Measurements from ENCODE around the gene PPM1B.
A peak's percentile ranks its signal among the peaks of the same experiment; 100 is the strongest.
"Not testable (repeated sequence)": the region's sequence is repeated elsewhere in the genome, so short reads cannot be mapped to it uniquely, and the experiment has no call there.

PPM1B gene

DNA sequence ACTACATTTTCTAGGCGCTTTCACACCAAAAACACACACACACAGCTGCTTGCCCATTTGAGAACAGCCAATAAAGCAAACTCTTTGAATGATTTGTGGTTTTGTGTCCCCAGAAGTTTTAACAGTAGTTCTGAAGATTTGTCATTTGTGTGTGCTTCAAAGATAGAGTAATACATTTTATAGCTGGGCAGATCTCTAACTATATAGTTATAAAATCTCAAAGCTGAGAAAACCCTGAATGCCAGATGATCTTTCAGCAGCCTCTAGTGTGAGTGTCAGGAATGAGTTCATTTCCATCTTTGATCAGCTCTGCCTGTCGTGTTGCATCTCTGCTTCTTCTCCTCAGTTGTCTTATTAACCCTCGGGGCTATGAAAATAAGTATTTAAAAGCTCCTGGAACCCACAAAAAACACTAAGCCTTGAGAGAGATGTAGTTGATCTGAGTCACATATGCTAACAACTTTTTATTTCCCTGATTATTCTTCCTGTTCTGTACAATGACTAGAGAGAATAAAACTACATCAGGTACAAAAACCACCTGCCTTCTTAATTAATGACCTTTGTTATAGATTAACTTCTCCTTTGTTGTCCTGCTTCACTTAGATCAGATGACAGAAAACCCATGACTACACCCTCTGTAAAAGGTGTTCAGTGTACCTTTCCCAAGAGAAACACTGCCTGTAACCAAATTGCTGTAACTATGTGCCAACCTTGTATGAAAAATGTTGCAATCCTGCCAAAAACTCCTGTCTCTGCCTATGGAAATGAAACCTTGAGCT, 76.6 kb downstream of the PPM1B start:
- Histone ChIP-seq H3K27ac (peak overlapping the region; percentile 67), H3K36me3 (no peaks in the 10 kb centered on the region), H3K9me3 (no peaks in the 10 kb centered on the region), H3K4me1 (ENCODE audit: control insufficient read depth in 1 of 2, insufficient read depth in 1 of 2, low read depth in 1 of 2, low read length in 1 of 2) (peaks cover 42 to 46% of the 10 kb centered on the region in 2 experiments), H3K4me3 (ENCODE audit: low read depth in 1 of 2, low read length in 1 of 2) (no peak overlapping the region), H3K27me3 (no peaks in the 10 kb centered on the region)
- TF ChIP-seq, protein P1, sequence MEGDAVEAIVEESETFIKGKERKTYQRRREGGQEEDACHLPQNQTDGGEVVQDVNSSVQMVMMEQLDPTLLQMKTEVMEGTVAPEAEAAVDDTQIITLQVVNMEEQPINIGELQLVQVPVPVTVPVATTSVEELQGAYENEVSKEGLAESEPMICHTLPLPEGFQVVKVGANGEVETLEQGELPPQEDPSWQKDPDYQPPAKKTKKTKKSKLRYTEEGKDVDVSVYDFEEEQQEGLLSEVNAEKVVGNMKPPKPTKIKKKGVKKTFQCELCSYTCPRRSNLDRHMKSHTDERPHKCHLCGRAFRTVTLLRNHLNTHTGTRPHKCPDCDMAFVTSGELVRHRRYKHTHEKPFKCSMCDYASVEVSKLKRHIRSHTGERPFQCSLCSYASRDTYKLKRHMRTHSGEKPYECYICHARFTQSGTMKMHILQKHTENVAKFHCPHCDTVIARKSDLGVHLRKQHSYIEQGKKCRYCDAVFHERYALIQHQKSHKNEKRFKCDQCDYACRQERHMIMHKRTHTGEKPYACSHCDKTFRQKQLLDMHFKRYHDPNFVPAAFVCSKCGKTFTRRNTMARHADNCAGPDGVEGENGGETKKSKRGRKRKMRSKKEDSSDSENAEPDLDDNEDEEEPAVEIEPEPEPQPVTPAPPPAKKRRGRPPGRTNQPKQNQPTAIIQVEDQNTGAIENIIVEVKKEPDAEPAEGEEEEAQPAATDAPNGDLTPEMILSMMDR (IDR thresholded peaks at IDR 0.05): no peak

DNA sequence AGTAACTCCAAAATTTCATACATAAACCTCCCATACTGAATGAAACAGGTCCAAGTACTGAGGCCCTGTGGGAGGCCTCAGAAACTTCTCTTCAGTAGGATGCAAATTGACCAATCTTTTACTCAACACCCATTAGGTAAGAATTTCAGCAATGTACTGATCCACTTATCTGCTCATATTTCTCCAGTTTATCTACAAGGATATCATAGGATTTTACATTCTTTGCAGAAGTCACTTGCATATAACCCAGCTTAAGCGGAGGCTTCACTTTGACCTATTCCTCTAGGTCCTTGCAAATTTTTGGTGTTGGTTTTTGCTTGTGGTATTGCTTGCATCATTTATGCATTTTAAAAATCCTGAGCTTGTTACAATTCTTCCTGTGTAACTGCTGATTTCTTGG, 77.8 kb downstream of the PPM1B start:
- Histone ChIP-seq H3K9me3 (no peaks in the 10 kb centered on the region), H3K27ac (peak overlapping the region; percentile 67), H3K4me1 (ENCODE audit: control insufficient read depth in 1 of 2, insufficient read depth in 1 of 2, low read depth in 1 of 2, low read length in 1 of 2) (peaks cover 46 to 47% of the 10 kb centered on the region in 2 experiments), H3K27me3 (no peaks in the 10 kb centered on the region), H3K36me3 (no peaks in the 10 kb centered on the region), H3K4me3 (ENCODE audit: low read depth in 1 of 2, low read length in 1 of 2) (no peak overlapping the region)
- TF ChIP-seq, protein P1 (IDR thresholded peaks at IDR 0.05): no peak

DNA sequence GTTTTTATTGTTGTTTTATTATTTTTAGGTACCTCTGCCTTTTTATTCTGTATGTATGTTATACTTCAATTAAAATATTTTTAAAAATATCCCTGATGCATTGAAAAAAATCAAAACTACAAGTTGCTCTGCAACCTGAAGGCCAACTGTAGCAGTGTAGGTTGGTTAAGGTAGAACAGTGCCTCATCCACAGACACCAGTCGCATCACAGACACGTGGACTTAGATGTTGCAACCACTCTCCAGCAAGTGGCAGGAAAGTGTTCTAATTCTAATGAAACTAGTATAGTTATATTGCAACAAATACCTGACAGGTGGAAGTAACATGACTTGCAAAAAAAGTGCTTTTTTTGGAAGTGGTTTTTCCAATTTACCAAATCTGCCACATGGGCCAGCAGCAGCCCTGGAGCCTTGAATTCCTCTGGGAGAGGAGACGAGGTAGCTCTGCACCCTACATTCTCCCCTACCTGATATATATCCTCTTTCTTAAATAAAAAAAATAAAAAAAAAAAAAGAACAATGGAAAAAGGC, 78.2 kb downstream of the PPM1B start:
- Histone ChIP-seq H3K9me3 (no peaks in the 10 kb centered on the region), H3K4me1 (ENCODE audit: control insufficient read depth in 1 of 2, insufficient read depth in 1 of 2, low read depth in 1 of 2, low read length in 1 of 2) (peaks cover 46 to 47% of the 10 kb centered on the region in 2 experiments), H3K27ac (peak overlapping the region; percentile 67), H3K36me3 (no peaks in the 10 kb centered on the region), H3K27me3 (no peaks in the 10 kb centered on the region), H3K4me3 (ENCODE audit: low read depth in 1 of 2, low read length in 1 of 2) (no peak overlapping the region)
- TF ChIP-seq, protein P1 (IDR thresholded peaks at IDR 0.05): no peak

DNA sequence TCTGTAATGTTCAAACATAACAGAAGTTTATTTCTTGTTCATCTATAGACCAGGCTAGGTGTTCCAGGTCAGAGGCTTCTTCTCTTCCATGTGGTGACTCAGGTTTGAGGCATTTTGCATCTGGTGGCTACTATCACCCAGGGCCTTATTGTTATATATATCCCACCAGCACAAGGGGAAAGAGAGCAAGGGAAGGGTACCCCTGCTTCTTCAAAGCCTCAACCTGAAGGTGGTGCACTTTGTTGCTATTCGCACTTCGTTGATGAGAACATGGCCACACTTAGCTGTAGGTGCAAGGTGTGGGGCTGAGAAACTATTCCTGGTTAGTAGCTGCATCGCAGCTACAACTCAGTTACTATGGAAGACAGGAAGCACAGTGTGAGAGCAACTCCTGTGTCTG, 79.2 kb downstream of the PPM1B start:
- Histone ChIP-seq H3K27me3 (no peaks in the 10 kb centered on the region), H3K9me3 (no peaks in the 10 kb centered on the region), H3K27ac (peak overlapping the region; percentile 13), H3K4me1 (ENCODE audit: control insufficient read depth in 1 of 2, insufficient read depth in 1 of 2, low read depth in 1 of 2, low read length in 1 of 2) (peaks cover 46 to 47% of the 10 kb centered on the region in 2 experiments), H3K4me3 (ENCODE audit: low read depth in 1 of 2, low read length in 1 of 2) (no peak overlapping the region), H3K36me3 (no peaks in the 10 kb centered on the region)
- TF ChIP-seq, protein P1 (IDR thresholded peaks at IDR 0.05): no peak

DNA sequence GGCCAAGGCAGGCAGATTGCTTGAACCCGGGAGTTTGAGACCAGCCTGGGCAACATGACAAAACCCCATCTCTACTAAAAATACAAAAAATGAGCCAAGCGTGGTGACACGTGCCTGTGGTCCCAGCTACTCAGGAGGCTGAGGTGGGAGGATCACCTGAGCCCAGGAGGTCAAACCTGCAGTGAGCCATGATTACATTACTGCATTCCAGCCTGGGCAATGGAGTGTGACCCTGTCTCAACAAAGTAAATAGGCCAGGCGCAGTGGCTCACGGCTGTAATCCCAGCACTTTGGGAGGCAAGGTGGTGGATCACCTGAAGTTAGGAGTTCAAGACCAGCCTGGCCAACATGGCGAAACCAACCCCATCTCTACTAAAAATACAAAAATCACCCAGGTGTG, 80.6 kb downstream of the PPM1B start:
- H3K27ac ChIP-seq; H3K36me3 ChIP-seq; H3K4me3 ChIP-seq (ENCODE audit: low read depth in 1 of 2, low read length in 1 of 2); H3K9me3 ChIP-seq; H3K27me3 ChIP-seq: not testable (repeated sequence)
- H3K4me1 ChIP-seq (ENCODE audit: control insufficient read depth in 1 of 2, insufficient read depth in 1 of 2, low read depth in 1 of 2, low read length in 1 of 2): peaks cover 43 to 44% of the 10 kb centered on the region in 2 experiments

DNA sequence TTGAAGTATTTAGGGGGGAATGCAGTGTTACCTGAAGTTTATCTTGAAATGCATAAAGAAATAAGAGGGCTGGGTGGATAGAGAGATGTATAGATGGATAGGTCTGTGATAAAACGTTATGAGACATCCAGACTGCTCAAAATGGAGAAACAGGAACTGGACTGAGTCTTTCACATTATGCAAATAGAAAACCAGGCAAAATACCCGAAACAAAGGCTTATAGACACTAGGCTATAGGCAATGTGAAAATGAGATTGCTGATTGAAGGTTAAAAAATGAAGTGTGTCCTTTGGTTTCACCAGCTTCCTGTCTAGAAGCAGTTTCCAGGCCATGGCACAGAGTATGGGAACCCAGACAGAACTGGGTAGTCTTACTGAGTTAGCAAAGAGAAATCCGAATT, 81.7 kb downstream of the PPM1B start:
- no peak overlapping the region for H3K4me3 ChIP-seq (ENCODE audit: low read depth in 1 of 2, low read length in 1 of 2)
- H3K27ac ChIP-seq: no peak overlapping the region
- no peaks in the 10 kb centered on the region for H3K36me3 ChIP-seq
- TF ChIP-seq, protein P1 (IDR thresholded peaks at IDR 0.05): no peak
- peaks cover 33% of the 10 kb centered on the region in 2 experiments for H3K4me1 ChIP-seq (ENCODE audit: control insufficient read depth in 1 of 2, insufficient read depth in 1 of 2, low read depth in 1 of 2, low read length in 1 of 2)
- H3K9me3 ChIP-seq: no peaks in the 10 kb centered on the region
- no peaks in the 10 kb centered on the region for H3K27me3 ChIP-seq

All from neutrophil (primary cell).